A204.1 (cell line): ENCODE data around the gene CCDC9B.

Source experiments
- FAIRE-seq: peaks from 2 replicates; lab custom pipeline; 2012; peaks lifted over from hg19 to GRCh38; lab: Jason Lieb, UNC

The CCDC9B gene

GRCh38 chr15:40329804-40330203 lies 10.9 kb downstream of the CCDC9B start:
- FAIRE-seq: no peak

- FAIRE-seq: no peak
Observed at GRCh38 chr15:40328751-40329150, 12.0 kb downstream of the CCDC9B start.

- no peak for FAIRE-seq
Observed at GRCh38 chr15:40328176-40328575, 12.6 kb downstream of the CCDC9B start.

- FAIRE-seq: no peak
Observed at GRCh38 chr15:40327457-40327856, 13.3 kb downstream of the CCDC9B start.

GRCh38 chr15:40325700-40326099 lies 15.0 kb downstream of the CCDC9B start:
- no peak for FAIRE-seq

- no peak for FAIRE-seq
Observed at GRCh38 chr15:40325188-40325587, 15.6 kb downstream of the CCDC9B start.

GRCh38 chr15:40323953-40324937 lies 16.5 kb downstream of the CCDC9B start:
- no peak for FAIRE-seq

GRCh38 chr15:40323239-40323952 lies 17.3 kb downstream of the CCDC9B start, which contains the start of gene INAFM2:
Gene INAFM2 (plus strand): TSS chr15:40323692. CDS start chr15:40324056, 364 bp downstream.
- FAIRE-seq: no peak

GRCh38 chr15:40322531-40323238 lies 18.1 kb downstream of the CCDC9B start:
- no peak for FAIRE-seq

GRCh38 chr15:40320931-40321371 lies 19.8 kb downstream of the CCDC9B start:
- FAIRE-seq: peak; percentile 19

- FAIRE-seq: no peak
Observed at GRCh38 chr15:40320409-40320808, 20.3 kb downstream of the CCDC9B start.

- FAIRE-seq: no peak
Observed at GRCh38 chr15:40317580-40317979, 23.2 kb downstream of the CCDC9B start.

GRCh38 chr15:40316931-40317330 lies 23.8 kb downstream of the CCDC9B start:
- no peak for FAIRE-seq

GRCh38 chr15:40314723-40315276 lies 25.9 kb downstream of the CCDC9B start:
- no peak for FAIRE-seq

GRCh38 chr15:40313531-40314398 lies 27.0 kb downstream of the CCDC9B start:
- FAIRE-seq: no peak

GRCh38 chr15:40312370-40313158 lies 28.2 kb downstream of the CCDC9B start:
- FAIRE-seq: no peak

- no peak for FAIRE-seq
Observed at GRCh38 chr15:40310993-40311392, 29.7 kb downstream of the CCDC9B start.

GRCh38 chr15:40310001-40310959 lies 30.5 kb downstream of the CCDC9B start:
- FAIRE-seq: no peak

GRCh38 chr15:40309344-40309862 lies 31.3 kb downstream of the CCDC9B start:
- FAIRE-seq: no peak
